ENCODE data around the gene SH3D21. TPM values are rescaled to one million over a fixed set of nuclear protein-coding genes. Genes with fewer than 3 reads are reported as not detected.

Gene SH3D21
- total RNA-seq (2022) = 12.1 and 12.4 TPM in 2 replicates
- percentile 52 among the genes with signal in this experiment for Bru-seq, nascent RNA
- percentile 56 among the genes with signal in this experiment for BruChase-seq, experiment 1, labeled RNA remaining after a 2-hour chase
- percentile 63 among the genes with signal in this experiment for BruChase-seq, experiment 2, labeled RNA remaining after a 6-hour chase
- long read RNA-seq, partial matches to known transcripts = 1 of 1 reads
- long read RNA-seq, other reads (novel, unspliced or antisense) = 0 of 1 reads

DNA sequence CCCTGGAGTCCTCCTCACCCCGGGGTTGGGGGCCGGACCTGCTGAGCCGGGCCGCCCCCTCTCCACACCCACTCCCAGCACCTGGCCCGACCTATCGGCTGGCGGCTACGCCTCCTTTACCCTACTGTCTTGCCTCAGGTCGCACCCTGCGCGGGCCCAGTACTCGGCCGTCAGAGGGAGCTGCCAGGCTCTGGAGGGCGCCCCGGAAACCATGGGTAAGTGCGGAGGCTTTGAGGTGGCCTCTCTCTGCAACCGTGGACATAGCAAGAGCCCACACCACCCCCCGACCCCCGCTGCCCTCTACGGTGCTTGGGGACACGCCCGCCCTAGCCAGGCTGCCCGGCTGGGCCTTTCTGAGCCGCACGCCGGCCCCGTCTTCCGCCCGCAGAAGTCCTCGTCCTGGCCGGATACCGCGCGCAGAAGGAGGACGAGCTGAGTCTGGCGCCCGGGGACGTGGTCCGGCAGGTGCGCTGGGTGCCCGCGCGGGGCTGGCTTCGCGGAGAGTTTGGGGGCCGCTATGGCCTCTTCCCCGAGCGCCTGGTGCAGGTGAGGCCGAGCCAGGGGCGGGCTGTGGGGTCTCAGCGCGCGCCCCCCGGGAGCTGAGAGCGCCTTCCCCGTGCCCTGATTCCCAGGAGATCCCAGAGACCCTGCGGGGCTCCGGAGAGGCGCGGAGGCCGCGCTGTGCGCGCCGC, at the start of gene SH3D21:
Gene SH3D21, plus strand, starts transcription at position 159 of the 692 bp plus-strand sequence. Its CDS starts 53 bp downstream, at position 212.
- Histone ChIP-seq H3K27me3 (replicated peaks; ENCODE audit: control insufficient read depth, insufficient read depth, low read length) (no peaks in the 10 kb centered on the region), H3K4me3 (ENCODE audit: low read depth, low read length) (peak within 1 kb of the TSS; percentile 53), H3K9me3 (no peaks in the 10 kb centered on the region), H3K4me1 (peaks cover 10% of the 10 kb centered on the region), H3K36me3 (ENCODE audit: control insufficient read depth, insufficient read depth, low read length) (peaks cover 1% of the 10 kb centered on the region)
- Mint-ChIP-seq H3K27me3 (ENCODE audit: insufficient read depth, unreplicated experiment) (no peaks in the 10 kb centered on the region), H3K27ac (ENCODE audit: unreplicated experiment) (peak within 1 kb of the TSS; percentile 46), H3K4me3 (ENCODE audit: unreplicated experiment) (peak within 1 kb of the TSS; percentile 82), H3K4me1 (ENCODE audit: low read depth, unreplicated experiment) (no peaks in the 10 kb centered on the region), H3K36me3 (ENCODE audit: insufficient read depth, unreplicated experiment) (peaks cover 74% of the 10 kb centered on the region), H3K9me3 (ENCODE audit: unreplicated experiment) (no peaks in the 10 kb centered on the region)
- intact Hi-C loops (cut with micrococcal nuclease; ENCODE audit: unreplicated experiment) = loop anchor here (1.0 kb wide), 1 partner anchor 115 kb away; no protein-coding TSS in a partner anchor
- DNase-seq = peak; percentile 84 to 86
- no TSS peak for BruUV-seq (replicated peaks)
- ChIA-PET POLR2A (interaction anchor here (0.6 to 1.8 kb wide), 5 partner anchors 14 to 83 kb away, joined by 3 to 9 read pairs (median 3); partner anchors contain the start of gene EVA1B), CTCF (interaction anchor here (0.6 to 0.8 kb wide), 3 partner anchors 25 to 79 kb away, joined by 3 to 9 read pairs (median 3); no protein-coding TSS in a partner anchor)
- TF ChIP-seq, protein P1, sequence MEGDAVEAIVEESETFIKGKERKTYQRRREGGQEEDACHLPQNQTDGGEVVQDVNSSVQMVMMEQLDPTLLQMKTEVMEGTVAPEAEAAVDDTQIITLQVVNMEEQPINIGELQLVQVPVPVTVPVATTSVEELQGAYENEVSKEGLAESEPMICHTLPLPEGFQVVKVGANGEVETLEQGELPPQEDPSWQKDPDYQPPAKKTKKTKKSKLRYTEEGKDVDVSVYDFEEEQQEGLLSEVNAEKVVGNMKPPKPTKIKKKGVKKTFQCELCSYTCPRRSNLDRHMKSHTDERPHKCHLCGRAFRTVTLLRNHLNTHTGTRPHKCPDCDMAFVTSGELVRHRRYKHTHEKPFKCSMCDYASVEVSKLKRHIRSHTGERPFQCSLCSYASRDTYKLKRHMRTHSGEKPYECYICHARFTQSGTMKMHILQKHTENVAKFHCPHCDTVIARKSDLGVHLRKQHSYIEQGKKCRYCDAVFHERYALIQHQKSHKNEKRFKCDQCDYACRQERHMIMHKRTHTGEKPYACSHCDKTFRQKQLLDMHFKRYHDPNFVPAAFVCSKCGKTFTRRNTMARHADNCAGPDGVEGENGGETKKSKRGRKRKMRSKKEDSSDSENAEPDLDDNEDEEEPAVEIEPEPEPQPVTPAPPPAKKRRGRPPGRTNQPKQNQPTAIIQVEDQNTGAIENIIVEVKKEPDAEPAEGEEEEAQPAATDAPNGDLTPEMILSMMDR (IDR thresholded peaks at IDR 0.05; ENCODE audit: insufficient read depth in 1 of 2, low read depth in 1 of 2, low read length in 1 of 2, severe bottlenecking in 1 of 2, unreplicated experiment in 1 of 2) = peak in 1 of 2 experiments; percentile 37

DNA sequence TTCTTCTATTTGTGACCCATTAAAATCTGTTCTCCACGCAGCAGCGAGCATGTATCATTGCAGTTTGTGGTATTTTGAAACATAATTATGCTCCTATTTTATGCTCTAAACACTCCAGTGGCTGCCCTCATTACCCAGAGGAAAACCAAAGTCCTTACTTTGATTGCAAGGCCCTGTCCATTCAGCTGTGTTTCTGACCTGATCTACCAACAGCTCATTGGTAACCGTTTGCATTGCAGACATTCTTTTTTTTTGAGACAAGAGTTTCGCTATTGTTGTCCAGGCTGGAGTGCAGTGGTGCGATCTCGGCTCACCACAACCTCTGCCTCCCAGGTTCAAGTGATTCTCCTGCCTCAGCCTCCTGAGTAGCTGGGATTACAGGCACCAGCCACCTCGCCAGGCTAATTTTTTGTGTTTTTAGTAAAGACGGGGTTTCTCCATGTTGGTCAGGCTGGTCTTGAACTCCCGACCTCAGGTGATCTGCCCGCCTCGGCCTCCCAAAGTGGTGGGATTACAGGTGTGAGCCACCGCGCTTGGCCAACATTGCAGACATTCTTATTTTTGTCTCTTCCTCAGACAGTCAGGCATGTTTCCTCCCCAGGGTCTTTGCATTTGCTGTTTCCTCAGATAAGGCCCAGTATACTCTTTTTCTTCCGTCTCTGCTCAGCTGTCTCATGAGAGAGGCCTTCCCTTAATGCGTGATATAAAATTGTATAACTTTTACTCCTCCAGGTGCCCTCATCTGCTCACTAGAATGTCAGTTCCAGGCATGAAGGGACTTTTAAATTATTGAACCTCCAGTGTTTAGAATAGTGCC, 49.4 kb upstream of the SH3D21 start:
- BruUV-seq (replicated peaks) = no TSS peak
- DNase-seq = no peak
- Mint-ChIP-seq H3K9me3 (ENCODE audit: unreplicated experiment) (no peaks in the 10 kb centered on the region), H3K4me1 (ENCODE audit: low read depth, unreplicated experiment) (peaks cover 22% of the 10 kb centered on the region), H3K27ac (ENCODE audit: unreplicated experiment) (peak overlapping the region; percentile 79), H3K36me3 (ENCODE audit: insufficient read depth, unreplicated experiment) (peaks cover 35% of the 10 kb centered on the region), H3K4me3 (ENCODE audit: unreplicated experiment) (no peak overlapping the region), H3K27me3 (ENCODE audit: insufficient read depth, unreplicated experiment) (no peaks in the 10 kb centered on the region)
- intact Hi-C loops (cut with micrococcal nuclease; ENCODE audit: unreplicated experiment) = no loop called here
- Histone ChIP-seq H3K4me1 (no peaks in the 10 kb centered on the region), H3K27me3 (replicated peaks; ENCODE audit: control insufficient read depth, insufficient read depth, low read length) (no peaks in the 10 kb centered on the region), H3K36me3 (ENCODE audit: control insufficient read depth, insufficient read depth, low read length) (no peaks in the 10 kb centered on the region), H3K4me3 (ENCODE audit: low read depth, low read length) (no peak overlapping the region), H3K9me3 (no peaks in the 10 kb centered on the region)
- TF ChIP-seq, protein P1 (IDR thresholded peaks at IDR 0.05; ENCODE audit: insufficient read depth in 1 of 2, low read depth in 1 of 2, low read length in 1 of 2, severe bottlenecking in 1 of 2, unreplicated experiment in 1 of 2) = no peak
- ChIA-PET CTCF (no interaction called here), POLR2A (no interaction called here)

DNA sequence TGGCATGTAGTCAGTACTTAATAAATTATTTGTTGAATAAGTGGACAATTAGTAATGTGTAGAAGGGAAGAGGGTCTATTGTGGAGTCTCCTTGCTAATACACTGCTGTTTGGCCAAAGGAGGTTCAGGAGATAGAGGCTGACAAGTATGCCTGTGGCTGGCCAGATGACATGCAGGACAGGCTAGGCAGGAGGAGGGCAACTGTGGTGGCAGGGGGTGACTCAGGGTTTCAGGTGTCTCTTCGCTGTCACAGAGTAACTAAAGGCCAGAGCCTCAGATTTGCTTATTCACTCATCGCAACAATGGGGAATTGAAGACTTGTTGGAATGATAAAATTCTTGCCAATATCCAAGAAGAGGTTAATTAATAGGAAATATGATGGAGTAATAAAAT, 48.8 kb upstream of the SH3D21 start:
- Histone ChIP-seq H3K4me1 (no peaks in the 10 kb centered on the region), H3K27me3 (replicated peaks; ENCODE audit: control insufficient read depth, insufficient read depth, low read length) (no peaks in the 10 kb centered on the region), H3K4me3 (ENCODE audit: low read depth, low read length) (no peak overlapping the region), H3K36me3 (ENCODE audit: control insufficient read depth, insufficient read depth, low read length) (no peaks in the 10 kb centered on the region), H3K9me3 (no peaks in the 10 kb centered on the region)
- intact Hi-C loops (cut with micrococcal nuclease; ENCODE audit: unreplicated experiment) = no loop called here
- Mint-ChIP-seq H3K27ac (ENCODE audit: unreplicated experiment) (peak overlapping the region; percentile 79), H3K4me3 (ENCODE audit: unreplicated experiment) (no peak overlapping the region), H3K27me3 (ENCODE audit: insufficient read depth, unreplicated experiment) (no peaks in the 10 kb centered on the region), H3K36me3 (ENCODE audit: insufficient read depth, unreplicated experiment) (peaks cover 38% of the 10 kb centered on the region), H3K9me3 (ENCODE audit: unreplicated experiment) (no peaks in the 10 kb centered on the region), H3K4me1 (ENCODE audit: low read depth, unreplicated experiment) (peaks cover 22% of the 10 kb centered on the region)
- no TSS peak for BruUV-seq (replicated peaks)
- TF ChIP-seq, protein P1 (IDR thresholded peaks at IDR 0.05; ENCODE audit: insufficient read depth in 1 of 2, low read depth in 1 of 2, low read length in 1 of 2, severe bottlenecking in 1 of 2, unreplicated experiment in 1 of 2) = no peak
- no peak for DNase-seq
- ChIA-PET POLR2A (no interaction called here), CTCF (no interaction called here)
